K562 (cell line): ENCODE measurements around the gene ZNF844. TPM values are rescaled to one million over a fixed set of nuclear protein-coding genes. Genes with fewer than 3 reads are reported as not detected.

ENCODE experiments used
- BCL6 ChIP-seq: fragments of 250-450 bp; sonication (Bioruptor Pico); IDR thresholded peaks from 2 replicates; pipeline ENCODE4 v1.4.0; 2020
- CEBPG ChIP-seq, 3 experiments: fragments of 200-800 bp in 1 of 3; sonication (Bioruptor generic) in 1 of 3; sonication (generic) in 1 of 3; formaldehyde crosslinking in 1 of 3; IDR thresholded peaks in 2 of 3; conservative IDR thresholded peaks in 1 of 3; 2 replicates each; pipeline versions ENCODE4 v1.6.1 to v1.8.0; 2016 to 2022; ENCODE audit warnings: missing compliant biosample characterization in 2 of 3, missing genetic modification characterization in 2 of 3, mild to moderate bottlenecking in 1 of 3, missing genetic modification reagents in 1 of 3
- E2F6 ChIP-seq, 2 experiments: IDR thresholded peaks; 2 replicates each; pipeline ENCODE4 v1.6.1; 2011; ENCODE audit warnings: borderline replicate concordance in 1 of 2, control low read depth in 1 of 2, low read depth in 1 of 2, low read length in 1 of 2, mild to moderate bottlenecking in 1 of 2, mixed read lengths in 1 of 2, moderate library complexity in 1 of 2; ENCODE audit not compliant: insufficient read depth in 1 of 2, insufficient read length in 1 of 2, poor library complexity in 1 of 2, severe bottlenecking in 1 of 2; ENCODE audit errors: extremely low read depth in 1 of 2
- EP400 ChIP-seq: fragments of 450-650 bp; IDR thresholded peaks from 2 replicates; pipeline ENCODE4 v1.6.1; 2017; ENCODE audit warnings: antibody characterized with exemption, mild to moderate bottlenecking, moderate library complexity
- ETV5 ChIP-seq: sonication (generic); formaldehyde crosslinking; IDR thresholded peaks from 2 replicates; pipeline ENCODE4 v1.4.0; 2020; ENCODE audit warnings: low read depth, mild to moderate bottlenecking, missing genetic modification reagents
- MBD2 ChIP-seq: sonication (generic); IDR thresholded peaks from 2 replicates; pipeline ENCODE4 v1.6.1; 2016; ENCODE audit warnings: low read depth, borderline replicate concordance
- MEIS2 ChIP-seq: fragments of 450-650 bp; IDR thresholded peaks from 2 replicates; pipeline ENCODE4 v1.6.1; 2014; ENCODE audit warnings: mild to moderate bottlenecking; ENCODE audit not compliant: partially characterized antibody
- NFYB ChIP-seq: IDR thresholded peaks from 2 replicates; pipeline ENCODE4 v1.6.1; 2011; ENCODE audit warnings: mild to moderate bottlenecking, moderate library complexity; ENCODE audit not compliant: insufficient read length; ENCODE audit errors: extremely low read depth
- NR2C2 ChIP-seq, 2 experiments: fragments of 200-800 bp in 1 of 2; sonication (Bioruptor generic) in 1 of 2; sonication (generic) in 1 of 2; formaldehyde crosslinking in 1 of 2; IDR thresholded peaks; 2 replicates each; pipeline versions ENCODE4 v1.6.1 to v1.8.0; 2016 to 2022; ENCODE audit warnings: mild to moderate bottlenecking in 1 of 2, missing compliant biosample characterization in 1 of 2, missing genetic modification characterization in 1 of 2, missing genetic modification reagents in 1 of 2
- PATZ1 ChIP-seq: fragments of 250-450 bp; sonication (Bioruptor Pico); IDR thresholded peaks from 2 replicates; pipeline ENCODE4 v1.5.0; 2020; ENCODE audit warnings: mild to moderate bottlenecking, borderline replicate concordance
- PBX2 ChIP-seq, 2 experiments: IDR thresholded peaks in 1 of 2; conservative IDR thresholded peaks in 1 of 2; 2 replicates each; pipeline ENCODE4 v1.6.1; 2016; ENCODE audit warnings: low read depth in 2 of 2, mild to moderate bottlenecking in 1 of 2, missing compliant biosample characterization in 1 of 2, missing genetic modification characterization in 1 of 2, moderate library complexity in 1 of 2
- PHB2 ChIP-seq: fragments of 450-650 bp; IDR thresholded peaks from 2 replicates; pipeline ENCODE4 v1.6.1; 2017; ENCODE audit warnings: low read depth
- POLR2B ChIP-seq: fragments of 450-650 bp; IDR thresholded peaks from 2 replicates; pipeline ENCODE4 v1.6.1; 2018; ENCODE audit warnings: low read depth; ENCODE audit not compliant: partially characterized antibody
- SP1 ChIP-seq: sonication (generic); formaldehyde crosslinking; IDR thresholded peaks from 2 replicates; pipeline ENCODE4 v1.8.1; 2022; ENCODE audit warnings: mild to moderate bottlenecking, missing genetic modification reagents
- SUPT5H ChIP-seq: fragments of 450-650 bp; IDR thresholded peaks from 2 replicates; pipeline ENCODE4 v1.6.1; 2016
- TAF9B ChIP-seq: fragments of 450-650 bp; IDR thresholded peaks from 2 replicates; pipeline ENCODE4 v1.6.1; 2018; ENCODE audit warnings: mild to moderate bottlenecking; ENCODE audit not compliant: partially characterized antibody
- TBP ChIP-seq: optimal IDR thresholded peaks from 2 replicates; pipeline ENCODE3; 2011; ENCODE audit warnings: low read depth, low read length, improper control_type of control experiment
- YY1 ChIP-seq, 3 experiments: IDR thresholded peaks; 2 replicates each; pipeline ENCODE4 v1.6.1; 2011; ENCODE audit warnings: low read length in 2 of 3, mild to moderate bottlenecking in 2 of 3, moderate library complexity in 2 of 3, borderline replicate concordance in 1 of 3, control low read depth in 1 of 3, low read depth in 1 of 3; ENCODE audit not compliant: insufficient read depth in 3 of 3, insufficient replicate concordance in 2 of 3, control insufficient read depth in 1 of 3, insufficient read length in 1 of 3; ENCODE audit errors: extremely low read depth in 1 of 3
- ZNF583 ChIP-seq: fragments of 250-450 bp; sonication (Bioruptor Pico); IDR thresholded peaks from 2 replicates; pipeline ENCODE4 v1.4.0; 2020
- polyA plus RNA-seq, 8 experiments: library from polyadenylated mRNA; depleted of rRNA in 4 of 8; stranded (reverse) in 5 of 8; unstranded in 3 of 8; fragments of >200 nt; fragmentation: Nextera tagmentation in 2 of 8; fragmentation: Illumina TruSeq in 1 of 8; extraction: Ambion mirVana in 2 of 8; extraction: Trizol in 1 of 8; gene quantifications; 2 replicates each; pipeline versions ENCODE4 v1.2.1 to v1.2.3, GENCODE V29; 2011 to 2014; ENCODE audit warnings: inconsistent platforms in 1 of 8, missing spikeins in 1 of 8
- total RNA-seq, 7 experiments: library from RNA; depleted of rRNA in 6 of 7; stranded (reverse); fragments of >200 nt in 6 of 7; fragmentation: Illumina TruSeq in 2 of 7; extraction: Trizol in 2 of 7; gene quantifications; 2 replicates each; pipeline versions ENCODE4 v1.2.1 to v1.2.3, GENCODE V29; 2011 to 2021; ENCODE audit warnings: low replicate concordance in 1 of 7

ZNF844 gene
- total and polyA plus RNA-seq, 9 of the 15 experiments (the other 6 are each of a cell fraction or from before 2014, with no cell fraction given): 0.80 to 4.5 (median 2.2) TPM

GRCh38 chr19:12092065-12092867 is 27.7 kb downstream of the ZNF844 start (continued):
- TF ChIP-seq NR2C2 (CRISPR knock-in tag; IDR thresholded peaks at IDR 0.05) (no peak), NR2C2 (tag; IDR thresholded peaks at IDR 0.05) (0 out of 2 replicates have a peak, but pooled peaks have one; percentile 23), POLR2B (peak; percentile 80), YY1 (IDR thresholded peaks at IDR 0.05; ENCODE audit: borderline replicate concordance in 1 of 3, control insufficient read depth in 1 of 3, extremely low read depth in 1 of 3, insufficient read depth in 3 of 3, insufficient read length in 1 of 3, insufficient replicate concordance in 2 of 3, low read depth in 1 of 3, low read length in 2 of 3) (peak in 2 of 3 experiments; percentile 14 to 61), MEIS2 (peak; percentile 68), MBD2 (peak; percentile 40; the same call in 1 of the 2 replicates), TBP (peak; percentile 80), EP400 (peak; percentile 54; the same call in 1 of the 2 replicates), CEBPG (CRISPR knock-in tag; IDR thresholded peaks at IDR 0.05) (peak; percentile 25; the same call in 1 of the 2 replicates), CEBPG (tag; conservative IDR thresholded peaks at IDR 0.05 in 1 of 2, IDR thresholded peaks at IDR 0.05 in 1 of 2) (no peak), PATZ1 (no peak), SP1 (peak; percentile 43; the same call in 1 of the 2 replicates), SUPT5H (peak; percentile 77), BCL6 (CRISPR knock-in tag) (no peak), E2F6 (IDR thresholded peaks at IDR 0.05; ENCODE audit: borderline replicate concordance in 1 of 2, extremely low read depth in 1 of 2, insufficient read depth in 1 of 2, insufficient read length in 1 of 2, low read depth in 1 of 2, low read length in 1 of 2, poor library complexity in 1 of 2, severe bottlenecking in 1 of 2) (peak in 1 of 2 experiments; percentile 81), TAF9B (peak; percentile 57), PBX2 (CRISPR knock-in tag; IDR thresholded peaks at IDR 0.05; ENCODE audit: low read depth) (peak; percentile 82), PBX2 (tag; conservative IDR thresholded peaks at IDR 0.05; ENCODE audit: low read depth) (peak; percentile 89), ETV5 (CRISPR knock-in tag) (no peak; the same call in 1 of the 2 replicates), ZNF583 (CRISPR knock-in tag) (no peak), NFYB (peak; percentile 94), PHB2 (no peak)
